Tibial nerve (tissue), 4 donors: ENCODE results near the gene SYT7. TPM values are rescaled to one million over a fixed set of nuclear protein-coding genes. Genes with fewer than 3 reads are reported as not detected.

Experiments used
- DNase-seq, 2 donors: peaks; one replicate each; pipeline ENCODE4 v3.0.0-alpha.2; 2019; ENCODE audit warnings: low spot score in 2 of 2
- H3K27ac ChIP-seq, 4 donors: fragments of 200-600 bp; sonication (generic) in 3 of 4; one replicate each; pipeline ENCODE4 v1.5.1; 2017 to 2019; ENCODE audit warnings: mild to moderate bottlenecking in 1 of 4
- H3K27me3 ChIP-seq, 2 donors: fragments of 200-600 bp; sonication (generic) in 1 of 2; one replicate each; pipeline versions ENCODE4 v1.5.1 to v1.6.0; 2017 to 2019
- H3K36me3 ChIP-seq, 3 donors: fragments of 200-600 bp; sonication (generic); one replicate each; pipeline ENCODE4 v1.5.1; 2018 to 2019
- H3K4me1 ChIP-seq, 4 donors: fragments of 200-600 bp; sonication (generic) in 3 of 4; one replicate each; pipeline ENCODE4 v1.5.1; 2017 to 2019
- H3K4me3 ChIP-seq, 4 donors: fragments of 200-600 bp; sonication (generic) in 3 of 4; one replicate each; pipeline ENCODE4 v1.5.1; 2017 to 2019; ENCODE audit warnings: mild to moderate bottlenecking in 1 of 4, moderate library complexity in 1 of 4
- H3K9me3 ChIP-seq, 4 donors: fragments of 200-600 bp; sonication (generic) in 3 of 4; one replicate each; pipeline ENCODE4 v1.5.1; 2017 to 2019
- CTCF ChIP-seq, 5 experiments: fragments of 200-600 bp in 3 of 5; fragments of 450-650 bp in 2 of 5; sonication (generic) in 3 of 5; IDR thresholded peaks; one replicate each; pipeline ENCODE4 v1.5.1; 2016 to 2019; ENCODE audit warnings: antibody characterized with exemption in 5 of 5, mild to moderate bottlenecking in 3 of 5, moderate library complexity in 2 of 5
- EP300 ChIP-seq, 2 donors: sonication (generic); formaldehyde crosslinking; IDR thresholded peaks; one replicate each; pipeline ENCODE4 v1.6.1; 2017; ENCODE audit warnings: antibody characterized with exemption in 2 of 2, mild to moderate bottlenecking in 1 of 2
- POLR2A ChIP-seq, 2 donors: fragments of 450-650 bp; IDR thresholded peaks; one replicate each; pipeline ENCODE4 v1.6.1; 2017; ENCODE audit warnings: antibody characterized with exemption in 2 of 2, mild to moderate bottlenecking in 2 of 2, moderate library complexity in 2 of 2
- WGBS, 2 donors: methylation state at CpG; one replicate each; pipeline ENCODE4 v1.1.5; 2018; 5-methylcytosine and 5-hydroxymethylcytosine counted together
- total RNA-seq, 4 donors: library from RNA; depleted of rRNA; stranded (reverse); fragments of >200 nt; gene quantifications; one replicate each; pipeline ENCODE4 v1.1.0, GENCODE V29; 2016

Gene SYT7
- total RNA-seq, 4 donors from 2014 or later: 1.2 to 2.5 (median 1.8) TPM

- TF ChIP-seq EP300 (IDR thresholded peaks at IDR 0.05) (no peak), CTCF (IDR thresholded peaks at IDR 0.05) (no peak), POLR2A (IDR thresholded peaks at IDR 0.05) (no peak)
- Histone ChIP-seq H3K27me3 (peaks cover 0 to 39% of the 10 kb centered on the region in 2 donors), H3K4me1 (peaks cover 0 to 1% (median 0%) of the 10 kb centered on the region in 4 donors), H3K9me3 (no peaks in the 10 kb centered on the region), H3K4me3 (no peak overlapping the region), H3K36me3 (no peaks in the 10 kb centered on the region), H3K27ac (no peak overlapping the region)
- WGBS, 2 donors: 56 to 63% methylated on average over 5 of the region's 5 CpGs
- no peak for DNase-seq
These were observed 8.0 kb downstream of the SYT7 start for GRCh38 chr11:61572913-61573312.

- H3K4me1 ChIP-seq: peaks cover 0 to 8% (median 0%) of the 10 kb centered on the region in 4 donors
- WGBS, 2 donors: 51 to 63% methylated on average over 3 of the region's 3 CpGs
- H3K4me3 ChIP-seq: no peak overlapping the region
- no peak for TF ChIP-seq CTCF (IDR thresholded peaks at IDR 0.05)
- TF ChIP-seq POLR2A (IDR thresholded peaks at IDR 0.05): no peak
- no peak for TF ChIP-seq EP300 (IDR thresholded peaks at IDR 0.05)
- H3K36me3 ChIP-seq: no peaks in the 10 kb centered on the region
- no peak overlapping the region for H3K27ac ChIP-seq
- no peaks in the 10 kb centered on the region for H3K9me3 ChIP-seq
- DNase-seq: no peak
- H3K27me3 ChIP-seq: peaks cover 0 to 42% of the 10 kb centered on the region in 2 donors
These were observed 9.0 kb downstream of the SYT7 start for GRCh38 chr11:61571869-61572268.

- DNase-seq: no peak
- Histone ChIP-seq H3K4me3 (no peak overlapping the region), H3K9me3 (no peaks in the 10 kb centered on the region), H3K4me1 (peaks cover 0 to 8% (median 0%) of the 10 kb centered on the region in 4 donors), H3K27me3 (peaks cover 0 to 43% of the 10 kb centered on the region in 2 donors), H3K36me3 (no peaks in the 10 kb centered on the region), H3K27ac (no peak overlapping the region)
- TF ChIP-seq POLR2A (IDR thresholded peaks at IDR 0.05) (no peak), CTCF (IDR thresholded peaks at IDR 0.05) (no peak), EP300 (IDR thresholded peaks at IDR 0.05) (no peak)
- whole genome bisulfite sequencing, 2 donors: 73 to 83% methylated on average over 9 of the region's 9 CpGs
These were observed 9.5 kb downstream of the SYT7 start for GRCh38 chr11:61571337-61571736.

GRCh38 chr11:61569701-61570100 is 11.2 kb downstream of the SYT7 start:
- TF ChIP-seq POLR2A (IDR thresholded peaks at IDR 0.05) (no peak), CTCF (IDR thresholded peaks at IDR 0.05) (no peak), EP300 (IDR thresholded peaks at IDR 0.05) (no peak)
- WGBS, 2 donors: 44 to 56% methylated on average over 9 to 10 of the region's 10 CpGs
- H3K27ac ChIP-seq: no peak overlapping the region

GRCh38 chr11:61569018-61569417 is 11.9 kb downstream of the SYT7 start:
- H3K4me3 ChIP-seq: no peak overlapping the region
- no peaks in the 10 kb centered on the region for H3K36me3 ChIP-seq
- no peaks in the 10 kb centered on the region for H3K9me3 ChIP-seq
- peaks cover 0 to 8% (median 0%) of the 10 kb centered on the region in 4 donors for H3K4me1 ChIP-seq
- H3K27me3 ChIP-seq: peaks cover 0 to 62% of the 10 kb centered on the region in 2 donors
- WGBS, 2 donors: 34 to 38% methylated on average over 3 of the region's 3 CpGs
- DNase-seq: no peak
- TF ChIP-seq POLR2A (IDR thresholded peaks at IDR 0.05): no peak
- TF ChIP-seq CTCF (IDR thresholded peaks at IDR 0.05): no peak
- TF ChIP-seq EP300 (IDR thresholded peaks at IDR 0.05): no peak
- no peak overlapping the region for H3K27ac ChIP-seq

More at GRCh38 chr11:61569701-61570100, 11.2 kb downstream of the SYT7 start:
- Histone ChIP-seq H3K4me1 (peaks cover 0 to 8% (median 0%) of the 10 kb centered on the region in 4 donors), H3K36me3 (no peaks in the 10 kb centered on the region), H3K9me3 (no peaks in the 10 kb centered on the region), H3K27me3 (peaks cover 0 to 57% of the 10 kb centered on the region in 2 donors), H3K4me3 (no peak overlapping the region)
- DNase-seq: no peak
